HCT116 (cell line): ENCODE results near the gene NRGN. TPM values are rescaled to one million over a fixed set of nuclear protein-coding genes. Genes with fewer than 3 reads are reported as not detected.

Source experiments
- ATAC-seq: fragments of 200-7000 bp; cut with Tn5 transposase; 2 replicates; pipeline ENCODE4 v1.9.1; 2020; ENCODE audit warnings: mild to moderate bottlenecking, moderate library complexity
- BruUV-seq: library from RNA; stranded (reverse); fragments of 400-500 nt; replicated peaks from 2 replicates; lab custom pipeline; 2021; lab: Mats Ljungman, UMichigan
- CTCF ChIA-PET: fragments of 300-600 bp; sonication (Branson Sonifier 250); formaldehyde crosslinking; loops from one replicate; lab custom pipeline; 2021; ENCODE audit warnings: antibody characterized with exemption; lab: Charles Lee
- POLR2A ChIA-PET: fragments of 300-600, 350-600 bp; sonication (Branson Sonifier 250); formaldehyde crosslinking; loops from one replicate; lab custom pipeline; 2021; ENCODE audit warnings: antibody characterized with exemption; lab: Charles Lee
- RAD21 ChIA-PET, 2 experiments: fragments of 300-600 bp; sonication (Branson Sonifier 250); formaldehyde crosslinking; loops; one replicate each; lab custom pipeline; 2023; ENCODE audit warnings: low total read pairs in 2 of 2; ENCODE audit not compliant: uncharacterized antibody in 2 of 2, unreplicated experiment in 2 of 2, low non-redundant PET in 1 of 2; lab: Charles Lee
- DNase-seq: peaks from one replicate; pipeline ENCODE4 v3.0.0-alpha.2; 2010; ENCODE audit warnings: low read depth, low spot score
- H2AFZ ChIP-seq: fragments of 200-600 bp; shearing (Covaris generic), sonication (generic); 2 replicates; pipeline ENCODE4 v1.6.1; 2017; ENCODE audit warnings: low read depth, mixed run types, mixed read lengths, antibody characterized with exemption, low read length; ENCODE audit not compliant: poor library complexity, severe bottlenecking
- H3K27ac ChIP-seq: 2 replicates; pipeline ENCODE4 v1.5.1; 2012; ENCODE audit warnings: low read depth, low read length
- H3K27me3 ChIP-seq: fragments of 200-600 bp; sonication (generic); 2 replicates; pipeline ENCODE4 v1.6.1; 2016; ENCODE audit warnings: mixed run types, low read length, mixed read lengths; ENCODE audit not compliant: insufficient read depth
- H3K36me3 ChIP-seq, 2 experiments: fragments of 200-500 bp in 1 of 2; fragments of 200-600 bp in 1 of 2; sonication (Bioruptor generic) in 1 of 2; sonication (generic) in 1 of 2; 2 replicates each; pipeline versions ENCODE4 v1.5.1 to v1.6.1; 2014 to 2016; ENCODE audit warnings: low read length in 2 of 2, inconsistent platforms in 1 of 2, mixed read lengths in 1 of 2, mixed run types in 1 of 2; ENCODE audit not compliant: insufficient read depth in 2 of 2, control insufficient read depth in 1 of 2
- H3K4me1 ChIP-seq, 2 experiments: fragments of 200-600 bp in 1 of 2; sonication (generic) in 1 of 2; 2 replicates each; pipeline versions ENCODE4 v1.5.1 to v1.6.1; 2012 to 2017; ENCODE audit warnings: low read length in 2 of 2, inconsistent platforms in 1 of 2, mild to moderate bottlenecking in 1 of 2, mixed read lengths in 1 of 2, mixed run types in 1 of 2, moderate library complexity in 1 of 2; ENCODE audit not compliant: insufficient read depth in 2 of 2, control insufficient read depth in 1 of 2
- H3K4me2 ChIP-seq: fragments of 200-600 bp; sonication (generic); 2 replicates; pipeline ENCODE4 v1.6.1; 2017; ENCODE audit warnings: mixed run types, low read length, mixed read lengths
- H3K4me3 ChIP-seq, 2 experiments: fragments of 200-600 bp in 1 of 2; sonication (generic) in 1 of 2; replicated peaks in 1 of 2; 2 replicates each; pipeline ENCODE4 v1.5.1; 2011 to 2016; ENCODE audit warnings: low read length in 2 of 2, control low read depth in 1 of 2, low read depth in 1 of 2, mild to moderate bottlenecking in 1 of 2, mixed read lengths in 1 of 2, mixed run types in 1 of 2
- H3K79me2 ChIP-seq: fragments of 200-600 bp; sonication (generic); 2 replicates; pipeline ENCODE4 v1.6.1; 2017; ENCODE audit warnings: mild to moderate bottlenecking, mixed run types, low read length, moderate library complexity, mixed read lengths; ENCODE audit not compliant: insufficient read depth
- H3K9ac ChIP-seq: fragments of 200-600 bp; sonication (generic); 2 replicates; pipeline ENCODE4 v1.6.1; 2016; ENCODE audit warnings: low read length, mixed read lengths
- H3K9me2 ChIP-seq: fragments of 200-600 bp; sonication (generic), shearing (Covaris generic); 2 replicates; pipeline ENCODE4 v1.6.1; 2017; ENCODE audit warnings: mixed run types, mild to moderate bottlenecking, moderate library complexity; ENCODE audit not compliant: insufficient read depth
- H3K9me3 ChIP-seq, 2 experiments: fragments of 200-500 bp in 1 of 2; fragments of 200-600 bp in 1 of 2; sonication (Bioruptor generic) in 1 of 2; sonication (generic) in 1 of 2; 2 replicates each; pipeline ENCODE4 v1.6.1; 2014 to 2017; ENCODE audit warnings: low read length in 2 of 2, mixed read lengths in 2 of 2, inconsistent platforms in 1 of 2, low read depth in 1 of 2, mild to moderate bottlenecking in 1 of 2, mixed run types in 1 of 2, moderate library complexity in 1 of 2; ENCODE audit not compliant: control insufficient read depth in 1 of 2, insufficient read depth in 1 of 2
- H4K20me1 ChIP-seq: fragments of 200-600 bp; sonication (generic), shearing (Covaris generic); 2 replicates; pipeline ENCODE4 v1.6.1; 2017; ENCODE audit warnings: mixed run types, mild to moderate bottlenecking, moderate library complexity; ENCODE audit not compliant: insufficient read depth
- ATF3 ChIP-seq: IDR thresholded peaks from 2 replicates; pipeline ENCODE4 v1.6.1; 2012
- EGR1 ChIP-seq: IDR thresholded peaks from 2 replicates; pipeline ENCODE4 v1.6.1; 2012; ENCODE audit warnings: low read depth
- EZH2phosphoT487 ChIP-seq: fragments of 200-600 bp; IDR thresholded peaks from 2 replicates; pipeline ENCODE4 v1.6.1; 2018; ENCODE audit warnings: antibody characterized with exemption, borderline replicate concordance
- MAX ChIP-seq: IDR thresholded peaks from 2 replicates; pipeline ENCODE4 v1.6.1; 2012
- POLR2A ChIP-seq: IDR thresholded peaks from 2 replicates; pipeline ENCODE4 v1.7.0; 2011; ENCODE audit warnings: borderline replicate concordance; ENCODE audit not compliant: insufficient read depth, insufficient read length; ENCODE audit errors: extremely low read depth
- POLR2AphosphoS5 ChIP-seq: IDR thresholded peaks from 2 replicates; pipeline ENCODE4 v1.6.1; 2011; ENCODE audit warnings: mild to moderate bottlenecking, low read depth, low read length, moderate library complexity
- SRF ChIP-seq: IDR thresholded peaks from 2 replicates; pipeline ENCODE4 v1.6.1; 2012; ENCODE audit warnings: low read depth
- YY1 ChIP-seq: IDR thresholded peaks from 2 replicates; pipeline ENCODE4 v1.6.1; 2011; ENCODE audit warnings: low read length, low read depth, moderate library complexity, mild to moderate bottlenecking; ENCODE audit not compliant: insufficient replicate concordance; ENCODE audit errors: extremely low read depth
- ZFX ChIP-seq: fragments of 450-650 bp; IDR thresholded peaks from 2 replicates; pipeline ENCODE4 v1.6.1; 2017
- intact Hi-C: fragments of 100-400 bp; cut with micrococcal nuclease; formaldehyde crosslinking; loops from 2 replicates; pipeline ENCODE4 v1.10.0; 2022
- total RNA-seq: library from RNA; stranded (reverse); gene quantifications from one replicate; pipeline ENCODE4 v1.2.1, GENCODE V29; 2021; ENCODE audit not compliant: unreplicated experiment
- TF ChIP-seq, protein P1 (sequence below): IDR thresholded peaks from 2 replicates; pipeline ENCODE4 v1.6.1; 2012; ENCODE audit warnings: low read depth

NRGN gene
- total RNA-seq, 1 experiment from 2014 or later, result 33.3 TPM

DNA sequence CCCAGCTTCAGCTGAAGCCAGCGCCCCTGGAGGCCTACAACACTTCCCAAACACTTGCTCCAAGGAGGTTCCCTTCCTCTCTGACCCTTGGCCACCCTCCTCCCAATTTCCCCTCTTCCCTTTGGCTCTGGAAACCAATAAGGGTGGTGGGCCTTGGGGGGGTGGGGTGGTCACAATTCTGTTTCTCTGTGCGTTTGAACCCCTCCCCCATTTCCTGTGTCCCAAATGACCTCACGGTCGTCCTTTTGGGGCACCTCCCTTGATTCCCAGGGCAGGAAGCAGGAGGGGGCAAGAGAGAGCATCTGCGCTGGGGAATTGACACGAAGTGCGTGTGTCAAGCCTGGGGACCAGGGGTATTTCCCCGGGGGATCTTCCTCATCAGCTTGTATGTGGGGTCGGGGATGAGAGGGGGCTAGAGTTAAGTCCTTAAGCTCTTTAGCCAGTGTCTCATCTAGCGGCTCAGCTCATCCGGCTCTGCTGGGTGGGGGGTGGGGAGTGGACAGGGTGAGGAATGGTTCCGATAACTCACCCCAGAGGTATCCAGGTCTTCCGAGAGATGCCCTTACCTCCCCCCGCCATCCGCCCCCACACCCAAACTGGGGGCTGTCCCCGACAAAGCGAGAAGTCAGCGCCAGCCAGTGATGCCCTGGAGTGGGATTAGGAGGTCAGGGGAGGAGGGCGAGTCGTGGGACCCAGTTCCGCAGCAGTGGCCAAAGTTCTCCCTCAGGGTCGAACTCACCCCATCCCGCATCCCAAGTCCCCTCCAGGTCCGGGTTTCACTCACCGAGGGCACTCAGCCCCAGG lies 21.8 kb downstream of the NRGN start:
- H3K4me3 ChIP-seq, result peak overlapping the region; percentile 66 to 77
- ATAC-seq (no peak; the same call in 1 of the 2 replicates), DNase-seq (no peak)
- POLR2A ChIA-PET, result interaction anchor here (0.6 kb wide), 1 partner anchor 52 kb away, joined by 3 read pairs; no protein-coding TSS in a partner anchor
- TF ChIP-seq EGR1 (peak; percentile 14; the same call in 1 of the 2 replicates), POLR2A (no peak)
- no peaks in the 10 kb centered on the region for H3K36me3 ChIP-seq
- peak overlapping the region; percentile 98 for H3K4me2 ChIP-seq
- no peaks in the 10 kb centered on the region for H3K9me2 ChIP-seq
- TSS peak; percentile 29 for BruUV-seq
- peak overlapping the region; percentile 65 for H3K9ac ChIP-seq
- CTCF ChIA-PET, result interaction anchor here (0.6 to 3.2 kb wide), 4 partner anchors 8 to 91 kb away, joined by 3 to 28 read pairs (median 10); no protein-coding TSS in a partner anchor
- H3K27ac ChIP-seq, result peak overlapping the region; percentile 84; the same call in 1 of the 2 replicates
- intact Hi-C loops, result loop anchor here (2.0 kb wide), 1 partner anchor 15 kb away; no protein-coding TSS in a partner anchor
- RAD21 ChIA-PET, result interaction anchor here in 1 of 2 experiments (1.8 kb wide), 1 partner anchor 15 kb away, joined by 3 read pairs; no protein-coding TSS in a partner anchor
- H4K20me1 ChIP-seq, result no peaks in the 10 kb centered on the region; the same call in 1 of the 2 replicates
- H3K4me1 ChIP-seq, result peaks cover 20 to 40% of the 10 kb centered on the region in 2 experiments
- H3K79me2 ChIP-seq, result no peaks in the 10 kb centered on the region
- H3K27me3 ChIP-seq, result no peaks in the 10 kb centered on the region
- H3K9me3 ChIP-seq, result no peaks in the 10 kb centered on the region
- H2AFZ ChIP-seq, result peak overlapping the region; percentile 68

GRCh38 chr11:124762105-124762623 lies 22.4 kb downstream of the NRGN start, which contains the start of gene ESAM:
Gene ESAM, minus strand, starts transcription at chr11:124762290. Its CDS starts 136 bp downstream, at chr11:124762154.
- ChIA-PET RAD21 (interaction anchor here (1.7 to 1.8 kb wide), 2 partner anchors 15 to 88 kb away, joined by 3 to 5 read pairs; partner anchors contain the start of genes SIAE (in 1 of the 2) and SPA17 (in 1 of the 2)), POLR2A (no interaction called here)
- no peaks in the 10 kb centered on the region for H3K79me2 ChIP-seq
- H3K9me3 ChIP-seq, result no peaks in the 10 kb centered on the region
- no peaks in the 10 kb centered on the region for H3K27me3 ChIP-seq
- H3K4me3 ChIP-seq, result peak within 1 kb of the TSS; percentile 66 to 77
- no peaks in the 10 kb centered on the region; a peak in 1 of 4 replicates for H3K36me3 ChIP-seq
- DNase-seq, result no peak
- TF ChIP-seq SRF (no peak), YY1 (peak; percentile 27), MAX (peak; percentile 50; the same call in 1 of the 2 replicates), EZH2phosphoT487 (no peak), POLR2AphosphoS5 (peak; percentile 82), ZFX (no peak), ATF3 (no peak), EGR1 (0 out of 2 replicates have a peak, but pooled peaks have one; percentile 1)
- TF ChIP-seq, protein P1, sequence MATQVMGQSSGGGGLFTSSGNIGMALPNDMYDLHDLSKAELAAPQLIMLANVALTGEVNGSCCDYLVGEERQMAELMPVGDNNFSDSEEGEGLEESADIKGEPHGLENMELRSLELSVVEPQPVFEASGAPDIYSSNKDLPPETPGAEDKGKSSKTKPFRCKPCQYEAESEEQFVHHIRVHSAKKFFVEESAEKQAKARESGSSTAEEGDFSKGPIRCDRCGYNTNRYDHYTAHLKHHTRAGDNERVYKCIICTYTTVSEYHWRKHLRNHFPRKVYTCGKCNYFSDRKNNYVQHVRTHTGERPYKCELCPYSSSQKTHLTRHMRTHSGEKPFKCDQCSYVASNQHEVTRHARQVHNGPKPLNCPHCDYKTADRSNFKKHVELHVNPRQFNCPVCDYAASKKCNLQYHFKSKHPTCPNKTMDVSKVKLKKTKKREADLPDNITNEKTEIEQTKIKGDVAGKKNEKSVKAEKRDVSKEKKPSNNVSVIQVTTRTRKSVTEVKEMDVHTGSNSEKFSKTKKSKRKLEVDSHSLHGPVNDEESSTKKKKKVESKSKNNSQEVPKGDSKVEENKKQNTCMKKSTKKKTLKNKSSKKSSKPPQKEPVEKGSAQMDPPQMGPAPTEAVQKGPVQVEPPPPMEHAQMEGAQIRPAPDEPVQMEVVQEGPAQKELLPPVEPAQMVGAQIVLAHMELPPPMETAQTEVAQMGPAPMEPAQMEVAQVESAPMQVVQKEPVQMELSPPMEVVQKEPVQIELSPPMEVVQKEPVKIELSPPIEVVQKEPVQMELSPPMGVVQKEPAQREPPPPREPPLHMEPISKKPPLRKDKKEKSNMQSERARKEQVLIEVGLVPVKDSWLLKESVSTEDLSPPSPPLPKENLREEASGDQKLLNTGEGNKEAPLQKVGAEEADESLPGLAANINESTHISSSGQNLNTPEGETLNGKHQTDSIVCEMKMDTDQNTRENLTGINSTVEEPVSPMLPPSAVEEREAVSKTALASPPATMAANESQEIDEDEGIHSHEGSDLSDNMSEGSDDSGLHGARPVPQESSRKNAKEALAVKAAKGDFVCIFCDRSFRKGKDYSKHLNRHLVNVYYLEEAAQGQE, result no peak
- TF ChIP-seq, all 23 proteins: peak for 4
- H2AFZ ChIP-seq, result peak within 1 kb of the TSS; percentile 90
- peak within 1 kb of the TSS; percentile 98 for H3K4me2 ChIP-seq
- H3K4me1 ChIP-seq, result peaks cover 20 to 40% of the 10 kb centered on the region in 2 experiments
- peak within 1 kb of the TSS; percentile 84 for H3K27ac ChIP-seq
- no TSS peak for BruUV-seq
- CTCF ChIA-PET, result interaction anchor here (1.0 to 3.2 kb wide), 9 partner anchors 11 to 92 kb away, joined by 3 to 28 read pairs (median 4); no protein-coding TSS in a partner anchor
- ATAC-seq, result peak; percentile 75
- H3K9ac ChIP-seq, result peak within 1 kb of the TSS; percentile 65
- intact Hi-C loops, result loop anchor here (2.0 kb wide), 1 partner anchor 15 kb away; no protein-coding TSS in a partner anchor
- no peaks in the 10 kb centered on the region for H3K9me2 ChIP-seq
- no peaks in the 10 kb centered on the region; the same call in 1 of the 2 replicates for H4K20me1 ChIP-seq
